ENCODE results near the gene FKBP1A. TPM values are rescaled to one million over a fixed set of nuclear protein-coding genes. Genes with fewer than 3 reads are reported as not detected.

The FKBP1A gene
- total and polyA plus RNA-seq, 10 of the 15 experiments (the other 5 are each of a cell fraction or from before 2014, with no cell fraction given), result 103 to 687 (median 254) TPM

DNA sequence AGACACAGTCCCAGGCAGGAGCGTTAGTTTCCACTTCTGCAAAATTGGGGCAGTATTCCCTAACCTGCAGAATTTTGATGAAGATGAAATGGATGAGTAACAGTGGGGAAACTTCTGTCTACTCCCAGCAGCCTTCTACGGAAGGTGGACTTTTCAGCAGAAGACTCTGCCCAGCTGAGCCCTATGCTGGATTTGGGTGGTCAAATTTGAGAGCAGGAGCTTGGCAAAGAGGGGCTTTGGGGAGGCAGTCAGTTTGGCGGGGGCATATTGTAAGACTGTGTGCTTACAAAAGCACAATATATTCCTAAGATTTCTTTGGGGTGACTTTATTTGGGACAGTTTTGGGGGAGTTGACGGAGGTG is 58.5 kb downstream of the FKBP1A start:
- in situ Hi-C loops (cut with MboI), result no loop called here
- Histone ChIP-seq H3K79me2 (ENCODE audit: control insufficient read depth, insufficient read depth, low read length) (peaks cover 12% of the 10 kb centered on the region), H3K9me3 (replicated peaks; ENCODE audit: control insufficient read depth, insufficient read depth, low read length) (no peaks in the 10 kb centered on the region), H3K27me3 (replicated peaks in 1 of 2; ENCODE audit: control insufficient read depth in 2 of 2, insufficient read depth in 2 of 2, low read length in 1 of 2) (no peaks in the 10 kb centered on the region), H4K20me1 (ENCODE audit: control insufficient read depth, insufficient read depth) (no peaks in the 10 kb centered on the region; the same call in 1 of the 2 replicates), H3K36me3 (ENCODE audit: control insufficient read depth in 2 of 2, insufficient read depth in 2 of 2, low read length in 1 of 2) (no peaks in the 10 kb centered on the region; a peak in 1 of 4 replicates), H3K4me3 (no peak overlapping the region), H3K4me1 (ENCODE audit: control insufficient read depth, insufficient read depth, low read length) (peaks cover 9% of the 10 kb centered on the region), H2AFZ (ENCODE audit: control insufficient read depth, low read depth, low read length) (no peak overlapping the region), H3K27ac (ENCODE audit: control insufficient read depth, insufficient read depth) (no peak overlapping the region), H3K4me2 (ENCODE audit: control insufficient read depth, insufficient read depth) (no peak overlapping the region), H3K9ac (ENCODE audit: control insufficient read depth, insufficient read depth, low read length) (no peak overlapping the region)
- CTCF ChIA-PET, result no interaction called here
- SMC1A ChIA-PET (ENCODE audit: uncharacterized antibody, unreplicated experiment), result no interaction called here
- 62% methylated on average over 4 of the region's 4 CpGs for WGBS (ENCODE audit: insufficient coverage, insufficient replicate concordance, low lambda C conversion rate, missing lambda C conversion rate)
- BruUV-seq (replicated peaks), result no TSS peak
- intact Hi-C loops (cut with micrococcal nuclease; ENCODE audit: unreplicated experiment), result no loop called here
- TF ChIP-seq, protein P1, sequence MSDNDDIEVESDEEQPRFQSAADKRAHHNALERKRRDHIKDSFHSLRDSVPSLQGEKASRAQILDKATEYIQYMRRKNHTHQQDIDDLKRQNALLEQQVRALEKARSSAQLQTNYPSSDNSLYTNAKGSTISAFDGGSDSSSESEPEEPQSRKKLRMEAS (IDR thresholded peaks at IDR 0.05; ENCODE audit: low read depth, low read length), result no peak
- TF ChIP-seq ZBTB4 (CRISPR knock-in tag; IDR thresholded peaks at IDR 0.05) (no peak), BRCA1 (IDR thresholded peaks at IDR 0.05; ENCODE audit: low read depth, low read length) (no peak)
- RAD21 ChIA-PET (ENCODE audit: unreplicated experiment), result no interaction called here
- no peak for FAIRE-seq
- POLR2A ChIA-PET, result interaction anchor here (0.5 kb wide), 1 partner anchor 1551 kb away, joined by 3 read pairs; no protein-coding TSS in a partner anchor
- no peak for ATAC-seq
- no peak for DNase-seq (ENCODE audit: low read depth, low spot score)

Data from GM12878 (cell line).